ENCODE data around the gene SFSWAP. TPM values are rescaled to one million over a fixed set of nuclear protein-coding genes. Genes with fewer than 3 reads are reported as not detected.
A peak's percentile ranks its signal among the peaks of the same experiment; 100 is the strongest.

Gene SFSWAP
- total and polyA plus RNA-seq, 8 donors = 14.8 to 194 (median 45.2) TPM

GRCh38 chr12:131761638-131762037, 50.7 kb downstream of the SFSWAP start:
- TF ChIP-seq EP300 (IDR thresholded peaks at IDR 0.05) (no peak), POLR2AphosphoS5 (IDR thresholded peaks at IDR 0.05) (no peak), POLR2A (IDR thresholded peaks at IDR 0.05) (no peak), CTCF (IDR thresholded peaks at IDR 0.05) (no peak)
- H3K9me3 ChIP-seq = no peaks in the 10 kb centered on the region
- H3K4me3 ChIP-seq = no peak overlapping the region
- DNase-seq = no peak
- peaks cover 61 to 97% (median 95%) of the 10 kb centered on the region in 4 donors for H3K36me3 ChIP-seq
- intact Hi-C loops (cut with DNase I; ENCODE audit: low total_unique reads) = no loop called here
- no peaks in the 10 kb centered on the region for H3K4me1 ChIP-seq
- WGBS, 5 donors = 98 to 100% (median 98%) methylated on average over 5 of the region's 5 CpGs
- no peak overlapping the region for H3K27ac ChIP-seq
- H3K27me3 ChIP-seq = no peaks in the 10 kb centered on the region

- H3K27ac ChIP-seq = peak overlapping the region in 1 of 5 donors; percentile 13
- no peaks in the 10 kb centered on the region for H3K9me3 ChIP-seq
- intact Hi-C loops (cut with DNase I; ENCODE audit: low total_unique reads) = no loop called here
- WGBS, 5 donors = 85 to 93% (median 91%) methylated on average over 9 of the region's 9 CpGs
- no peaks in the 10 kb centered on the region for H3K4me1 ChIP-seq
- H3K36me3 ChIP-seq = peaks cover 60 to 99% (median 95%) of the 10 kb centered on the region in 4 donors
- no peak overlapping the region for H3K4me3 ChIP-seq
- no peak for DNase-seq
- no peak for TF ChIP-seq CTCF (IDR thresholded peaks at IDR 0.05)
- no peak for TF ChIP-seq POLR2A (IDR thresholded peaks at IDR 0.05)
- TF ChIP-seq EP300 (IDR thresholded peaks at IDR 0.05) = no peak
- no peak for TF ChIP-seq POLR2AphosphoS5 (IDR thresholded peaks at IDR 0.05)
- no peaks in the 10 kb centered on the region for H3K27me3 ChIP-seq
Measured at GRCh38 chr12:131764738-131765137, 53.8 kb downstream of the SFSWAP start.

- Histone ChIP-seq H3K4me3 (no peak overlapping the region), H3K27me3 (no peaks in the 10 kb centered on the region), H3K9me3 (no peaks in the 10 kb centered on the region), H3K36me3 (peaks cover 71 to 100% (median 99%) of the 10 kb centered on the region in 4 donors), H3K27ac (peak overlapping the region in 2 of 5 donors; percentile 9 to 11), H3K4me1 (no peaks in the 10 kb centered on the region)
- intact Hi-C loops (cut with DNase I; ENCODE audit: low total_unique reads) = no loop called here
- no peak for DNase-seq
- WGBS, 5 donors = 86 to 93% (median 92%) methylated on average over 10 of the region's 10 CpGs
- TF ChIP-seq POLR2AphosphoS5 (IDR thresholded peaks at IDR 0.05) (no peak), POLR2A (IDR thresholded peaks at IDR 0.05) (no peak), EP300 (IDR thresholded peaks at IDR 0.05) (no peak), CTCF (IDR thresholded peaks at IDR 0.05) (no peak)
Measured at GRCh38 chr12:131765961-131766360, 55.1 kb downstream of the SFSWAP start.

- Histone ChIP-seq H3K9me3 (no peaks in the 10 kb centered on the region), H3K27me3 (no peaks in the 10 kb centered on the region), H3K36me3 (peaks cover 74 to 100% (median 99%) of the 10 kb centered on the region in 4 donors), H3K27ac (peak overlapping the region in 2 of 5 donors; percentile 9 to 11), H3K4me3 (no peak overlapping the region), H3K4me1 (no peaks in the 10 kb centered on the region)
- 89 to 96% (median 91%) methylated on average over 12 to 15 of the region's 17 CpGs for WGBS, 5 donors
- TF ChIP-seq EP300 (IDR thresholded peaks at IDR 0.05) (no peak), POLR2A (IDR thresholded peaks at IDR 0.05) (no peak), POLR2AphosphoS5 (IDR thresholded peaks at IDR 0.05) (no peak), CTCF (IDR thresholded peaks at IDR 0.05) (no peak)
- no peak for DNase-seq
- intact Hi-C loops (cut with DNase I; ENCODE audit: low total_unique reads) = no loop called here
Measured at GRCh38 chr12:131766382-131767107, 55.7 kb downstream of the SFSWAP start.

Data from stomach (tissue), 9 donors.